Activated CD4-positive, alpha-beta T cell treated with anti-CD3 and anti-CD28 coated beads, Interleukin-2, amount 10 ng/mL, durations not matched to agents 24 days and 14 days (primary cell): ENCODE results near the gene CDC123. TPM values are rescaled to one million over a fixed set of nuclear protein-coding genes. Genes with fewer than 3 reads are reported as not detected.
A peak's percentile ranks its signal among the peaks of the same experiment; 100 is the strongest.
"Not testable (repeated sequence)": the region's sequence is repeated elsewhere in the genome, so short reads cannot be mapped to it uniquely, and the experiment has no call there.

Source experiments
- DNase-seq: peaks from one replicate; pipeline ENCODE4 v3.0.0; 2022
- H3K27ac Mint-ChIP-seq: one replicate; pipeline ENCODE4 v1.8.0; 2022; ENCODE audit warnings: mild to moderate bottlenecking, mixed read lengths
- H3K27me3 Mint-ChIP-seq: one replicate; pipeline ENCODE4 v1.8.0; 2022; ENCODE audit warnings: mixed read lengths
- H3K36me3 Mint-ChIP-seq: one replicate; pipeline ENCODE4 v1.8.0; 2022; ENCODE audit warnings: low read depth, mild to moderate bottlenecking, mixed read lengths
- H3K4me1 Mint-ChIP-seq: one replicate; pipeline ENCODE4 v1.8.0; 2021; ENCODE audit warnings: mixed read lengths
- H3K4me3 Mint-ChIP-seq: one replicate; pipeline ENCODE4 v1.8.0; 2022; ENCODE audit warnings: mild to moderate bottlenecking, moderate library complexity, mixed read lengths
- H3K9me3 Mint-ChIP-seq: one replicate; pipeline ENCODE4 v1.8.0; 2021; ENCODE audit warnings: mixed read lengths
- intact Hi-C: fragments of 100-400 bp; cut with micrococcal nuclease; formaldehyde crosslinking; loops from one replicate; pipeline ENCODE4 v1.15.1; 2023
- total RNA-seq: library from RNA; stranded (reverse); gene quantifications from 2 replicates; pipeline ENCODE4 v1.2.3, GENCODE V29; 2022

Gene CDC123
- total RNA-seq, 1 donor from 2014 or later = 185 TPM

- Mint-ChIP-seq H3K4me3 (no peak overlapping the region), H3K36me3 (peaks cover 2% of the 10 kb centered on the region), H3K27me3 (no peaks in the 10 kb centered on the region), H3K27ac (no peak overlapping the region), H3K4me1 (peaks cover 14% of the 10 kb centered on the region), H3K9me3 (no peaks in the 10 kb centered on the region)
- DNase-seq = no peak
- intact Hi-C loops = loop anchor here (5.0 to 10.0 kb wide), 3 partner anchors 157 to 642 kb away; no protein-coding TSS in a partner anchor
Measured at GRCh38 chr10:12259988-12260387, 64.0 kb downstream of the CDC123 start.

DNA sequence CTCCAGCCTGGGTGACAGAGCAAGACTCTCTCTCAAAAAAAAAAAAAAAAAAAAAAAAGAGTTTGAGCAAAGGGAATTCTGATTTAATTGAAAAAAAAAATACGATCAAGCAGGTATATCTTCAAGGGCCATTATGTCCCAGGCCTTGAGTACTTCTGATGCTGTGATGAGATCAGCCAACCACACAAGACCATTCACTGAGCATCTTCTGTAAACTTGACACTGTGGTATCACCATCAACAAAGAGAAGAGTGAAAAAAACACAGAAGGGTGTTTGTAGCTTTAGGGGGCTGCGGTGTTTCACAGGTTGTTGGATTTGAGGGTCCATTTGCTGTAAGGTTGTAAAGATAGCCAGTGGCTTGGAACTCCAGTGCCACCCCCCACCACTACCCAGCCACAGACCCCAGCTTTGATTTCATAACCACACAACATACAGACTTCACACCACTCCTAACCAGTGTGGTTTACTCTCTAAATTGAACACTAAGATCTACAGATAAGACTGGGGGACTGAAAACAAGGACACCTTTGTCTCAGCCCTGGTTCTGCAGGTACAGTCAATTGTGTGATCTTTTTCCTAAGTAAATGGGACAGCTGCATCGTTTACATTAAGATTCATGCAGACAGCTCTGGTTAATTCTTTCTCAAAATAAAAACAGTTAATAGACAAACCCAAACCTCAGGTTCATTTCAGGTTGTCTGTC lies 66.4 kb downstream of the CDC123 start:
- Mint-ChIP-seq H3K36me3 (no peaks in the 10 kb centered on the region), H3K4me3 (no peak overlapping the region), H3K27me3 (no peaks in the 10 kb centered on the region), H3K27ac (no peak overlapping the region), H3K9me3 (no peaks in the 10 kb centered on the region), H3K4me1 (peaks cover 19% of the 10 kb centered on the region)
- DNase-seq = peak; percentile 69
- intact Hi-C loops = loop anchor here (5.0 to 10.0 kb wide), 3 partner anchors 155 to 640 kb away; no protein-coding TSS in a partner anchor

GRCh38 chr10:12264204-12264940 lies 68.4 kb downstream of the CDC123 start:
- H3K4me3 Mint-ChIP-seq = peak overlapping the region; percentile 69
- DNase-seq = peak; percentile 89
- peak overlapping the region; percentile 77 for H3K27ac Mint-ChIP-seq
- H3K9me3 Mint-ChIP-seq = no peaks in the 10 kb centered on the region
- peaks cover 19% of the 10 kb centered on the region for H3K4me1 Mint-ChIP-seq
- no peaks in the 10 kb centered on the region for H3K36me3 Mint-ChIP-seq
- intact Hi-C loops = loop anchor here (1.0 to 10.0 kb wide), 8 partner anchors 84 to 638 kb away; partner anchors contain the start of gene CAMK1D
- H3K27me3 Mint-ChIP-seq = no peaks in the 10 kb centered on the region

- intact Hi-C loops = loop anchor here (10.0 kb wide), 1 partner anchor 216 kb away; no protein-coding TSS in a partner anchor
- peaks cover 10% of the 10 kb centered on the region for H3K4me1 Mint-ChIP-seq
- no peaks in the 10 kb centered on the region for H3K27me3 Mint-ChIP-seq
- no peaks in the 10 kb centered on the region for H3K9me3 Mint-ChIP-seq
- no peak overlapping the region for H3K4me3 Mint-ChIP-seq
- no peak overlapping the region for H3K27ac Mint-ChIP-seq
- no peak for DNase-seq
- no peaks in the 10 kb centered on the region for H3K36me3 Mint-ChIP-seq
Measured at GRCh38 chr10:12269056-12269455, 73.1 kb downstream of the CDC123 start.

DNA sequence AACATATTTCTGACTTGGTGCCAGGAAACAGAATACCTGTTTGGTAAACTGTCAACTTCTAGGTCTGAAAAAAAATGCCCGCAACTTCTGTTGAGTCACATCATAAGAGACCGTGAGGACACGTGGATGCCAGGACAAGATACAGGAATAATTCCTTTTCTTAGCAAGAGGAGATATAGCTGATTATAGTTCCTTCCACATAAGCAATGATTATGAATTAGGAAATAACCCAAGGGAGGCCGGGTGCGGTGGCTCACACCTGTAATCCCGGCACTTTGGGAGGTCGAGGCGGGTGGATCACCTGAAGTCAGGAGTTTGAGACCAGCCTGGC lies 75.2 kb downstream of the CDC123 start:
- intact Hi-C loops = no loop called here
- no peaks in the 10 kb centered on the region for H3K27me3 Mint-ChIP-seq
- H3K9me3 Mint-ChIP-seq = no peaks in the 10 kb centered on the region
- H3K4me1 Mint-ChIP-seq = no peaks in the 10 kb centered on the region
- DNase-seq = no peak
- H3K4me3 Mint-ChIP-seq = no peak overlapping the region
- H3K27ac Mint-ChIP-seq = no peak overlapping the region
- no peaks in the 10 kb centered on the region for H3K36me3 Mint-ChIP-seq

- H3K4me3 Mint-ChIP-seq, H3K27me3 Mint-ChIP-seq, H3K4me1 Mint-ChIP-seq, H3K36me3 Mint-ChIP-seq, H3K27ac Mint-ChIP-seq, H3K9me3 Mint-ChIP-seq, DNase-seq, intact Hi-C loops: not testable (repeated sequence)
Measured at GRCh38 chr10:12277862-12278261, 81.9 kb downstream of the CDC123 start.

DNA sequence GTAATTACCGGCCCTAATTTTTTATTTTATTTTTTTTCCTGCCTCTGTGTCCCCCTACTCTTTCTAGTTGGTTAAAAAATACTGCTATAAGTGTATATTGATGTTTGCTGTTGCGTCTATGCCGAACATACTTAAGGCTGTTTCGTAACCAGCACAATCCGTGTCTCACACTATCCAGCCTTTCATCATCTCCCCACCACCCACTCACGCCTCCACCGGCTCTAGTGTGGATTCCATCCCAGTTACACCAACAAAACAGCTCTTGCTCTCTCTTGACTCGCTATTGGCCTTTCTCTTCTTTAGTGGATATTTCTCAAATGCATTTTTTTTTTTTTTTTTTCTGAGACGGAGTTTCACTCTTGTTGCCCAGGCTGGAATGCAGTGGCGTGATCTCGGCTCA lies 83.3 kb downstream of the CDC123 start:
- DNase-seq = no peak
- no peaks in the 10 kb centered on the region for H3K4me1 Mint-ChIP-seq
- intact Hi-C loops = no loop called here
- no peak overlapping the region for H3K4me3 Mint-ChIP-seq
- H3K9me3 Mint-ChIP-seq = peaks cover 5% of the 10 kb centered on the region
- no peaks in the 10 kb centered on the region for H3K27me3 Mint-ChIP-seq
- no peak overlapping the region for H3K27ac Mint-ChIP-seq
- H3K36me3 Mint-ChIP-seq = no peaks in the 10 kb centered on the region

- intact Hi-C loops = no loop called here
- no peak for DNase-seq
- no peaks in the 10 kb centered on the region for H3K36me3 Mint-ChIP-seq
- no peaks in the 10 kb centered on the region for H3K4me1 Mint-ChIP-seq
- H3K27me3 Mint-ChIP-seq = no peaks in the 10 kb centered on the region
- no peak overlapping the region for H3K4me3 Mint-ChIP-seq
- no peak overlapping the region for H3K27ac Mint-ChIP-seq
- peaks cover 5% of the 10 kb centered on the region for H3K9me3 Mint-ChIP-seq
Measured at GRCh38 chr10:12287772-12288171, 91.8 kb downstream of the CDC123 start.

DNA sequence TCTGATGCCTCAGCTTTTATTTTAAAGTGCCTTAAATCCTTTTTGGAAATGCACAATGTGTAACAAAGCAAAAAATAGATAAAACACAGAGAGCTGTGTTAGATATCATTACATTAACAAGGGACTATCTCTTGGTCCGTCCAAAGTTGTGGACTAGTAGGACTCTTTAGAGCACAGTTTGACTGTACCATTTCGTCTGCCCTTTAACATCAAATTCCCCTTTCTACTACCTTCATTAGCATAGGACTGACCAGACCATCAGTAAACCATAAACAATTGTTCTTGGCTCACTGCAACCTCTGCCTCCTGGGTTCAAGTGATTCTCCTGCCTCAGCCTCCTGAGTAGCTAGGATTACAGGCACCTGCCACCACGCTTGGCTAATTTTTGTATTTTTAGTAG lies 101.8 kb downstream of the CDC123 start:
- H3K27ac Mint-ChIP-seq, H3K36me3 Mint-ChIP-seq, intact Hi-C loops, H3K4me3 Mint-ChIP-seq, H3K4me1 Mint-ChIP-seq, DNase-seq, H3K27me3 Mint-ChIP-seq, H3K9me3 Mint-ChIP-seq: not testable (repeated sequence)

- Mint-ChIP-seq H3K9me3 (no peaks in the 10 kb centered on the region), H3K27me3 (no peaks in the 10 kb centered on the region), H3K4me3 (no peak overlapping the region), H3K27ac (no peak overlapping the region), H3K36me3 (no peaks in the 10 kb centered on the region), H3K4me1 (no peaks in the 10 kb centered on the region)
- DNase-seq = no peak
- intact Hi-C loops = no loop called here
Measured at GRCh38 chr10:12299222-12299965, 103.4 kb downstream of the CDC123 start.

Other genes starting within 250 kb of the CDC123 start
- 38.9 and 41.4 TPM in 2 replicates for gene UPF2, start 153.4 kb upstream of the CDC123 start, total RNA-seq
- 17.2 and 21.6 TPM in 2 replicates for gene DHTKD1, start 127.2 kb upstream of the CDC123 start, total RNA-seq
- gene SEC61A2, start 66.5 kb upstream of the CDC123 start, total RNA-seq = 13.3 and 21.2 TPM in 2 replicates
- 123 and 128 TPM in 2 replicates for gene NUDT5, start 297 bp upstream of the CDC123 start, total RNA-seq
- 5.6 and 6.6 TPM in 2 replicates for gene CAMK1D, start 153.4 kb downstream of the CDC123 start, total RNA-seq